GM12878 (cell line): ENCODE data around the gene RERGL. TPM values are rescaled to one million over a fixed set of nuclear protein-coding genes. Genes with fewer than 3 reads are reported as not detected.

Experiments
- ATAC-seq: fragments of 200-7000 bp; cut with Tn5 transposase; 3 replicates; pipeline ENCODE4 v1.9.1; 2020; ENCODE audit warnings: mild to moderate bottlenecking, moderate library complexity
- BruUV-seq: library from RNA; stranded (reverse); fragments of 400-500 nt; replicated peaks from 2 replicates; lab custom pipeline; 2021; lab: Mats Ljungman, UMichigan
- CTCF ChIA-PET: fragments of 300-600 bp; sonication (Branson Sonifier 250); formaldehyde crosslinking; extraction: SDS; loops from one replicate; lab custom pipeline; 2021; ENCODE audit warnings: inconsistent platforms; lab: Yijun Ruan, JAX
- POLR2A ChIA-PET: fragments of 350-600 bp; formaldehyde crosslinking; extraction: SDS; loops from one replicate; lab custom pipeline; 2021; ENCODE audit warnings: inconsistent platforms; lab: Charles Lee
- RAD21 ChIA-PET: fragments of 300-600 bp; sonication (Branson Sonifier 250); formaldehyde crosslinking; loops from one replicate; lab custom pipeline; 2023; ENCODE audit warnings: antibody characterized with exemption; ENCODE audit not compliant: unreplicated experiment; lab: Charles Lee
- SMC1A ChIA-PET: fragments of 300-600 bp; sonication (Branson Sonifier 250); formaldehyde crosslinking; loops from one replicate; lab custom pipeline; 2023; ENCODE audit not compliant: unreplicated experiment, uncharacterized antibody; lab: Charles Lee
- DNase-seq: peaks from one replicate; pipeline ENCODE4 v3.0.0-alpha.2; 2011; ENCODE audit warnings: low read depth, low spot score
- FAIRE-seq: peaks from 3 replicates; lab custom pipeline; 2011; peaks lifted over from hg19 to GRCh38; lab: Jason Lieb, UNC
- H2AFZ ChIP-seq: 2 replicates; pipeline ENCODE4 v1.6.0; 2011; ENCODE audit warnings: low read depth, low read length, control low read depth; ENCODE audit not compliant: control insufficient read depth
- H3K27ac ChIP-seq: 2 replicates; pipeline ENCODE4 v1.5.1; 2011; ENCODE audit warnings: control low read depth; ENCODE audit not compliant: control insufficient read depth, insufficient read depth
- H3K27me3 ChIP-seq, 2 experiments: replicated peaks in 1 of 2; 2 replicates each; pipeline versions ENCODE4 v1.6.0 to v1.6.1; 2011; ENCODE audit warnings: low read length in 1 of 2; ENCODE audit not compliant: control insufficient read depth in 2 of 2, insufficient read depth in 2 of 2
- H3K36me3 ChIP-seq, 2 experiments: 2 replicates each; pipeline ENCODE4 v1.5.1; 2011; ENCODE audit warnings: low read length in 1 of 2; ENCODE audit not compliant: control insufficient read depth in 2 of 2, insufficient read depth in 2 of 2
- H3K4me1 ChIP-seq: 2 replicates; pipeline ENCODE4 v1.6.1; 2011; ENCODE audit warnings: mild to moderate bottlenecking, low read length, moderate library complexity, mixed read lengths; ENCODE audit not compliant: control insufficient read depth, insufficient read depth
- H3K4me2 ChIP-seq: 2 replicates; pipeline ENCODE4 v1.6.0; 2011; ENCODE audit warnings: control low read depth; ENCODE audit not compliant: control insufficient read depth, insufficient read depth
- H3K4me3 ChIP-seq: fragments of 200-600 bp; sonication (generic); 2 replicates; pipeline ENCODE4 v1.5.1; 2016
- H3K79me2 ChIP-seq: 2 replicates; pipeline ENCODE4 v1.6.0; 2011; ENCODE audit warnings: low read length; ENCODE audit not compliant: control insufficient read depth, insufficient read depth
- H3K9ac ChIP-seq: 2 replicates; pipeline ENCODE4 v1.8.0; 2011; ENCODE audit warnings: low read length, control low read depth, mixed read lengths; ENCODE audit not compliant: control insufficient read depth, insufficient read depth
- H3K9me3 ChIP-seq: replicated peaks from 3 replicates; pipeline ENCODE4 v1.5.1; 2011; ENCODE audit warnings: mild to moderate bottlenecking, low read length; ENCODE audit not compliant: control insufficient read depth, insufficient read depth
- H4K20me1 ChIP-seq: 2 replicates; pipeline ENCODE4 v1.6.0; 2011; ENCODE audit not compliant: control insufficient read depth, insufficient read depth
- BCL3 ChIP-seq: IDR thresholded peaks from 2 replicates; pipeline ENCODE4 v1.6.1; 2011; ENCODE audit warnings: borderline replicate concordance, low read depth, mild to moderate bottlenecking, moderate library complexity, low read length; ENCODE audit not compliant: insufficient read depth, poor library complexity, severe bottlenecking
- CUX1 ChIP-seq: IDR thresholded peaks from 2 replicates; pipeline ENCODE4 v1.6.1; 2012; ENCODE audit warnings: improper control_type of control experiment, low read depth, low read length; ENCODE audit not compliant: insufficient replicate concordance
- ETV6 ChIP-seq, 2 experiments: fragments of 450-650 bp in 1 of 2; IDR thresholded peaks in 1 of 2; conservative IDR thresholded peaks in 1 of 2; 2 replicates each; pipeline ENCODE4 v1.6.1; 2014; ENCODE audit warnings: antibody characterized with exemption in 1 of 2, borderline replicate concordance in 1 of 2, low read depth in 1 of 2, mild to moderate bottlenecking in 1 of 2, moderate library complexity in 1 of 2
- JUND ChIP-seq: IDR thresholded peaks from 2 replicates; pipeline ENCODE4 v1.6.1; 2012; ENCODE audit warnings: low read depth, mild to moderate bottlenecking, low read length, improper control_type of control experiment, moderate library complexity
- MYC ChIP-seq: IDR thresholded peaks from 2 replicates; pipeline ENCODE4 v1.6.1; 2011; ENCODE audit warnings: mild to moderate bottlenecking, low read length, moderate library complexity, inconsistent platforms; ENCODE audit not compliant: insufficient read depth, insufficient replicate concordance, insufficient read length, severe bottlenecking
- PAX8 ChIP-seq: fragments of 450-650 bp; IDR thresholded peaks from 2 replicates; pipeline ENCODE4 v1.6.1; 2017; ENCODE audit warnings: mild to moderate bottlenecking, moderate library complexity
- PML ChIP-seq: IDR thresholded peaks from 2 replicates; pipeline ENCODE4 v1.6.1; 2012; ENCODE audit warnings: low read length, inconsistent platforms
- RAD21 ChIP-seq: IDR thresholded peaks from 2 replicates; pipeline ENCODE4 v1.6.1; 2011; ENCODE audit warnings: mild to moderate bottlenecking, low read depth, low read length, moderate library complexity; ENCODE audit not compliant: insufficient read depth
- RELB ChIP-seq: fragments of 450-650 bp; IDR thresholded peaks from 2 replicates; pipeline ENCODE4 v1.6.1; 2017; ENCODE audit warnings: low read depth, mild to moderate bottlenecking, moderate library complexity
- SUPT20H ChIP-seq: IDR thresholded peaks from 2 replicates; pipeline ENCODE4 v1.6.1; 2011; ENCODE audit warnings: low read depth, mild to moderate bottlenecking, low read length, moderate library complexity, borderline replicate concordance; ENCODE audit not compliant: control insufficient read depth
- ZBED1 ChIP-seq: IDR thresholded peaks from 2 replicates; pipeline ENCODE4 v1.6.1; 2016; ENCODE audit warnings: borderline replicate concordance
- ZBTB4 ChIP-seq: fragments of 450-650 bp; formaldehyde crosslinking; IDR thresholded peaks from 2 replicates; pipeline ENCODE4 v1.4.0; 2022; ENCODE audit warnings: mild to moderate bottlenecking, moderate library complexity
- WGBS: methylation state at CpG from one replicate; pipeline ENCODE4 v1.1.6; 2016; ENCODE audit warnings: low lambda C conversion rate; ENCODE audit not compliant: insufficient replicate concordance, insufficient coverage; ENCODE audit errors: missing lambda C conversion rate; 5-methylcytosine and 5-hydroxymethylcytosine counted together
- in situ Hi-C: fragments of 300-500 bp; cut with MboI; formaldehyde crosslinking; loops from 9 replicates; pipeline ENCODE4 v1.14.3; 2018; ENCODE audit warnings: mixed read lengths
- intact Hi-C: fragments of 100-400 bp; cut with micrococcal nuclease; formaldehyde crosslinking; loops from one replicate; pipeline ENCODE4 v1.14.2; 2022; ENCODE audit not compliant: unreplicated experiment
- polyA plus RNA-seq, 11 experiments: library from polyadenylated mRNA; depleted of rRNA in 4 of 11; unstranded in 6 of 11; stranded (reverse) in 5 of 11; fragments of >200 nt; fragmentation: Nextera tagmentation in 4 of 11; fragmentation: Illumina TruSeq in 1 of 11; extraction: Ambion mirVana in 4 of 11; extraction: Trizol in 1 of 11; gene quantifications; 1 replicate in 1 of 11; 2 replicates in 10 of 11; pipeline versions ENCODE4 v1.2.1 to v1.2.3, GENCODE V29; 2011 to 2016; ENCODE audit warnings: inconsistent platforms in 2 of 11, missing spikeins in 2 of 11, low read depth in 1 of 11
- total RNA-seq, 4 experiments: library from RNA; depleted of rRNA in 3 of 4; stranded (reverse); fragments of >200 nt in 3 of 4; fragmentation: Illumina TruSeq in 1 of 4; extraction: Trizol in 1 of 4; gene quantifications; 2 replicates each; pipeline versions ENCODE4 v1.2.1 to v1.2.3, GENCODE V29; 2013 to 2021

RERGL gene
- total and polyA plus RNA-seq, 10 of the 15 experiments (the other 5 are each of a cell fraction or from before 2014, with no cell fraction given), result 0.10 to 0.28 (median 0.14) TPM; not detected in 3

- H2AFZ ChIP-seq, result no peak overlapping the region
- WGBS, result 16% methylated on average over 4 of the region's 4 CpGs
- no peak overlapping the region for H3K27ac ChIP-seq
- CTCF ChIA-PET, result no interaction called here
- POLR2A ChIA-PET, result no interaction called here
- BruUV-seq, result no TSS peak
- H3K4me1 ChIP-seq, result no peaks in the 10 kb centered on the region
- no peaks in the 10 kb centered on the region for H3K9me3 ChIP-seq
- H3K4me2 ChIP-seq, result no peak overlapping the region
- FAIRE-seq (no peak), DNase-seq (no peak), ATAC-seq (no peak)
- intact Hi-C loops (no loop called here), in situ Hi-C loops (no loop called here)
- H3K36me3 ChIP-seq, result no peaks in the 10 kb centered on the region
- SMC1A ChIA-PET, result no interaction called here
- H3K4me3 ChIP-seq, result no peak overlapping the region
- H3K27me3 ChIP-seq, result no peaks in the 10 kb centered on the region
- no peaks in the 10 kb centered on the region for H3K79me2 ChIP-seq
- no peaks in the 10 kb centered on the region for H4K20me1 ChIP-seq
- RAD21 ChIA-PET, result no interaction called here
- no peak overlapping the region for H3K9ac ChIP-seq
- TF ChIP-seq ZBED1, result no peak
- no peak for TF ChIP-seq CUX1
- TF ChIP-seq MYC, result no peak
- TF ChIP-seq ZBTB4, result no peak
- no peak for TF ChIP-seq RAD21
- TF ChIP-seq ETV6 (conservative IDR thresholded peaks at IDR 0.05 in 1 of 2, IDR thresholded peaks at IDR 0.05 in 1 of 2; ENCODE audit: borderline replicate concordance in 1 of 2, low read depth in 1 of 2), result no peak
- TF ChIP-seq BCL3, result no peak
- no peak for TF ChIP-seq RELB
- no peak for TF ChIP-seq SUPT20H
- no peak for TF ChIP-seq PML
- TF ChIP-seq PAX8, result no peak
- no peak for TF ChIP-seq JUND
Observed at GRCh38 chr12:18071336-18071735, 18.7 kb downstream of the RERGL start.
